Epidermal melanocyte (primary cell): ENCODE measurements around the gene TAS2R8.
"Not testable (repeated sequence)": the region's sequence is repeated elsewhere in the genome, so short reads cannot be mapped to it uniquely, and the experiment has no call there.

ENCODE experiments used
- DNase-seq: peaks from one replicate; pipeline ENCODE4 v3.0.0; 2011; ENCODE audit warnings: low spot score; ENCODE audit not compliant: insufficient read length

TAS2R8 gene

GRCh38 chr12:10807186-10807585, at the start of gene TAS2R8:
Gene TAS2R8 (minus strand): TSS chr12:10807286. CDS start chr12:10806980, 306 bp downstream.
- no peak for DNase-seq

- no peak for DNase-seq
Measured at GRCh38 chr12:10855807-10856206, 48.7 kb upstream of the TAS2R8 start.

- no peak for DNase-seq
Measured at GRCh38 chr12:10853776-10854175, 46.7 kb upstream of the TAS2R8 start.

GRCh38 chr12:10851243-10851858, 44.3 kb upstream of the TAS2R8 start:
- DNase-seq, result no peak

GRCh38 chr12:10849425-10849878, 42.4 kb upstream of the TAS2R8 start, which contains the start of gene PRR4:
Gene PRR4 (minus strand): TSS chr12:10849475. CDS start chr12:10849437, 38 bp downstream.
- DNase-seq, result no peak

- DNase-seq, result no peak
Measured at GRCh38 chr12:10847744-10848143, 40.7 kb upstream of the TAS2R8 start.

- no peak for DNase-seq
Measured at GRCh38 chr12:10842862-10843261, 35.8 kb upstream of the TAS2R8 start.

- no peak for DNase-seq
Measured at GRCh38 chr12:10838461-10838860, 31.4 kb upstream of the TAS2R8 start.

- DNase-seq, result no peak
Measured at GRCh38 chr12:10829994-10830393, 22.9 kb upstream of the TAS2R8 start.

GRCh38 chr12:10826258-10826657, 19.2 kb upstream of the TAS2R8 start, which contains the start of gene TAS2R10:
Gene TAS2R10 (minus strand): TSS chr12:10826358. CDS start chr12:10826269, 89 bp downstream.
- DNase-seq, result no peak

- no peak for DNase-seq
Measured at GRCh38 chr12:10824957-10825356, 17.9 kb upstream of the TAS2R8 start.

- no peak for DNase-seq
Measured at GRCh38 chr12:10811883-10812536, 4.9 kb upstream of the TAS2R8 start.

GRCh38 chr12:10810068-10810467, 3.0 kb upstream of the TAS2R8 start, which contains the start of gene TAS2R9:
Gene TAS2R9 (minus strand): TSS chr12:10810168. CDS start chr12:10810075, 93 bp downstream.
- no peak for DNase-seq

GRCh38 chr12:10802587-10802986, 4.5 kb downstream of the TAS2R8 start, which contains the start of gene TAS2R7:
Gene TAS2R7 (minus strand): TSS chr12:10802627. CDS start chr12:10802570, 57 bp downstream.
- DNase-seq, result no peak

GRCh38 chr12:10801741-10802140, 5.3 kb downstream of the TAS2R8 start:
- no peak for DNase-seq

GRCh38 chr12:10794222-10794621, 12.9 kb downstream of the TAS2R8 start:
- DNase-seq, result no peak

GRCh38 chr12:10791769-10792168, 15.3 kb downstream of the TAS2R8 start:
- not testable (repeated sequence) for DNase-seq

- no peak for DNase-seq
Measured at GRCh38 chr12:10783252-10783651, 23.8 kb downstream of the TAS2R8 start.

GRCh38 chr12:10779103-10779502, 28.0 kb downstream of the TAS2R8 start:
- DNase-seq, result no peak

GRCh38 chr12:10771132-10771733, 35.9 kb downstream of the TAS2R8 start:
- DNase-seq, result no peak

- DNase-seq, result no peak
Measured at GRCh38 chr12:10759657-10760056, 47.4 kb downstream of the TAS2R8 start.

- no peak for DNase-seq
Measured at GRCh38 chr12:10756194-10756593, 50.9 kb downstream of the TAS2R8 start.
